ENCODE results near the gene SPACDR.

GRCh38 chr7:100492738-100493475, 28.8 kb upstream of the SPACDR start:
- TF ChIP-seq POLR2A (IDR thresholded peaks at IDR 0.05) (no peak), CTCF (IDR thresholded peaks at IDR 0.05) (no peak)

Data from suprapubic skin (tissue), 3 donors.